Measurements from ENCODE around the gene CDK18. TPM values are rescaled to one million over a fixed set of nuclear protein-coding genes. Genes with fewer than 3 reads are reported as not detected.

The CDK18 gene
- total RNA-seq, 2 experiments from 2014 or later = 7.4 to 9.9 TPM

- ATAC-seq (ENCODE audit: low read depth) (no peak), DNase-seq (no peak)
- POLR2A ChIA-PET = no interaction called here
- peaks cover 43% of the 10 kb centered on the region for H3K27me3 Mint-ChIP-seq
- H3K9me3 Mint-ChIP-seq = no peaks in the 10 kb centered on the region
- H3K36me3 Mint-ChIP-seq = no peaks in the 10 kb centered on the region
- H3K4me1 Mint-ChIP-seq = peaks cover 8% of the 10 kb centered on the region
- no peak overlapping the region for H3K4me3 Mint-ChIP-seq
- no peak overlapping the region for H3K27ac Mint-ChIP-seq
These were observed 43.7 kb downstream of the CDK18 start for GRCh38 chr1:205547936-205548827.

GRCh38 chr1:205554026-205554811, 49.8 kb downstream of the CDK18 start:
- H3K9me3 Mint-ChIP-seq = peaks cover 6% of the 10 kb centered on the region
- ATAC-seq (ENCODE audit: low read depth) (no peak), DNase-seq (no peak)
- H3K4me1 Mint-ChIP-seq = no peaks in the 10 kb centered on the region
- H3K4me3 Mint-ChIP-seq = no peak overlapping the region
- no peak overlapping the region for H3K27ac Mint-ChIP-seq
- POLR2A ChIA-PET = no interaction called here
- H3K36me3 Mint-ChIP-seq = no peaks in the 10 kb centered on the region
- peaks cover 29% of the 10 kb centered on the region for H3K27me3 Mint-ChIP-seq

GRCh38 chr1:205561501-205562203, 57.2 kb downstream of the CDK18 start:
- DNase-seq = no peak
- POLR2A ChIA-PET = no interaction called here
- no peak overlapping the region for H3K27ac Mint-ChIP-seq
- H3K9me3 Mint-ChIP-seq = no peaks in the 10 kb centered on the region
- H3K36me3 Mint-ChIP-seq = no peaks in the 10 kb centered on the region
- no peak for ATAC-seq (ENCODE audit: low read depth)
- no peak overlapping the region for H3K4me3 Mint-ChIP-seq
- H3K4me1 Mint-ChIP-seq = no peaks in the 10 kb centered on the region
- H3K27me3 Mint-ChIP-seq = peaks cover 63% of the 10 kb centered on the region

GRCh38 chr1:205563927-205564441, 59.5 kb downstream of the CDK18 start:
- Mint-ChIP-seq H3K4me1 (peaks cover 2% of the 10 kb centered on the region), H3K27ac (no peak overlapping the region)

DNA sequence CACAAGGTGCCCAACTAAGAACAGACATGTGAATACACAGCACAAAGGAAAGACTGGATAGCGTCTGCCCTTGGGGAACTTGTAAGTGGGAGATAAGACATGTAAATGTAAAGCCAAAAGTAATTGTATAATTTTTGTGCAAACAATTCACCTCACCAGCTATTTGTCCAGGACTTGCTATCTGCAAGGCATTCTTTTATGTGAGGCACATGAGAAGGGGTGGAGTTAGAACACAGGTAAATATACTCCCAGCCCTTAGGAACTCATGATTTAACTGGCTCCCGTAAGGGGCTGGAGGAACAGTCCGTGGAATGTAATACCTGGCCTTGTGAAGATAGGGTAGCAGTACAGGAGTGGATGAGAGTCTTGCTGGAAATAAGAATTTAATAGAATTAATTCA, 61.3 kb downstream of the CDK18 start:
- H3K4me1 Mint-ChIP-seq = peaks cover 2% of the 10 kb centered on the region
- DNase-seq (no peak), ATAC-seq (ENCODE audit: low read depth) (no peak)
- peaks cover 66% of the 10 kb centered on the region for H3K27me3 Mint-ChIP-seq
- POLR2A ChIA-PET = no interaction called here
- no peaks in the 10 kb centered on the region for H3K36me3 Mint-ChIP-seq
- H3K9me3 Mint-ChIP-seq = no peaks in the 10 kb centered on the region
- no peak overlapping the region for H3K4me3 Mint-ChIP-seq
- H3K27ac Mint-ChIP-seq = no peak overlapping the region

More at GRCh38 chr1:205563927-205564441, 59.5 kb downstream of the CDK18 start:
- no peak for ATAC-seq (ENCODE audit: low read depth)
- Mint-ChIP-seq H3K9me3 (no peaks in the 10 kb centered on the region), H3K27me3 (peaks cover 68% of the 10 kb centered on the region), H3K4me3 (no peak overlapping the region), H3K36me3 (no peaks in the 10 kb centered on the region)
- POLR2A ChIA-PET = no interaction called here
- no peak for DNase-seq

- H3K27me3 Mint-ChIP-seq = peaks cover 66% of the 10 kb centered on the region
- POLR2A ChIA-PET = no interaction called here
- H3K4me1 Mint-ChIP-seq = peaks cover 2% of the 10 kb centered on the region
- DNase-seq (no peak), ATAC-seq (ENCODE audit: low read depth) (no peak)
- no peak overlapping the region for H3K27ac Mint-ChIP-seq
- no peak overlapping the region for H3K4me3 Mint-ChIP-seq
- H3K9me3 Mint-ChIP-seq = no peaks in the 10 kb centered on the region
- H3K36me3 Mint-ChIP-seq = no peaks in the 10 kb centered on the region
These were observed 63.2 kb downstream of the CDK18 start for GRCh38 chr1:205567716-205568115.

DNA sequence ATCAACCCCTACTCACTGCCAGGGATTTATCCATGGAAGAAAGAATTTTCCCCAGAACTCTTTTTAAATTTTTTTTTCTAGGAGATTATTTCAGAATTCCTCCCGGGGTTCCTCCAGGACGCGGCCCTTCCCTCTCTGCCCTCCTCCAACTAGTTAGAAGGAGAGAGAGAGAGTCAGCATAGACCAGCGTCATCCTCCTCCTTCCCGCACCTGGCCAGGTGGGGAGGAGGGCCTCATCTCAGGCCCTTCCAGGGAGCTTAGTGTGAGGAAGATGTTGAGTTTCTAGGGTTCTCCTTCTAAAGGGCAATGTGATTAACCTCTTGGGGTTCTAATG, 63.6 kb downstream of the CDK18 start:
- H3K9me3 Mint-ChIP-seq = no peaks in the 10 kb centered on the region
- DNase-seq (no peak), ATAC-seq (ENCODE audit: low read depth) (no peak)
- peaks cover 66% of the 10 kb centered on the region for H3K27me3 Mint-ChIP-seq
- H3K27ac Mint-ChIP-seq = no peak overlapping the region
- POLR2A ChIA-PET = no interaction called here
- H3K4me3 Mint-ChIP-seq = peak overlapping the region; percentile 30
- H3K4me1 Mint-ChIP-seq = peaks cover 2% of the 10 kb centered on the region
- H3K36me3 Mint-ChIP-seq = no peaks in the 10 kb centered on the region

- peaks cover 68% of the 10 kb centered on the region for H3K27me3 Mint-ChIP-seq
- H3K36me3 Mint-ChIP-seq = no peaks in the 10 kb centered on the region
- H3K4me1 Mint-ChIP-seq = peaks cover 2% of the 10 kb centered on the region
These were observed 64.2 kb downstream of the CDK18 start for GRCh38 chr1:205568469-205569361.

GRCh38 chr1:205569411-205570172, 65.1 kb downstream of the CDK18 start:
- H3K4me3 Mint-ChIP-seq = no peak overlapping the region
- POLR2A ChIA-PET = no interaction called here
- ATAC-seq (ENCODE audit: low read depth) = no peak

More at GRCh38 chr1:205568469-205569361, 64.2 kb downstream of the CDK18 start:
- Mint-ChIP-seq H3K27ac (no peak overlapping the region), H3K4me3 (peak overlapping the region; percentile 55), H3K9me3 (no peaks in the 10 kb centered on the region)
- peak; percentile 53 for ATAC-seq (ENCODE audit: low read depth)
- no peak for DNase-seq
- POLR2A ChIA-PET = no interaction called here

GRCh38 chr1:205570173-205570501, 65.7 kb downstream of the CDK18 start:
- POLR2A ChIA-PET = no interaction called here
- Mint-ChIP-seq H3K27me3 (peaks cover 68% of the 10 kb centered on the region), H3K27ac (no peak overlapping the region), H3K36me3 (no peaks in the 10 kb centered on the region), H3K4me1 (peaks cover 2% of the 10 kb centered on the region), H3K9me3 (no peaks in the 10 kb centered on the region), H3K4me3 (no peak overlapping the region)
- DNase-seq (no peak), ATAC-seq (ENCODE audit: low read depth) (no peak)

More at GRCh38 chr1:205569411-205570172, 65.1 kb downstream of the CDK18 start:
- Mint-ChIP-seq H3K27me3 (peaks cover 69% of the 10 kb centered on the region), H3K36me3 (no peaks in the 10 kb centered on the region), H3K4me1 (peaks cover 2% of the 10 kb centered on the region), H3K9me3 (no peaks in the 10 kb centered on the region), H3K27ac (no peak overlapping the region)
- no peak for DNase-seq

GRCh38 chr1:205570796-205571537, 66.5 kb downstream of the CDK18 start:
- Mint-ChIP-seq H3K4me1 (peaks cover 2% of the 10 kb centered on the region), H3K9me3 (no peaks in the 10 kb centered on the region), H3K27me3 (peaks cover 61% of the 10 kb centered on the region), H3K27ac (no peak overlapping the region), H3K36me3 (no peaks in the 10 kb centered on the region), H3K4me3 (no peak overlapping the region)
- DNase-seq (no peak), ATAC-seq (ENCODE audit: low read depth) (no peak)
- POLR2A ChIA-PET = no interaction called here

GRCh38 chr1:205571747-205572146, 67.3 kb downstream of the CDK18 start:
- H3K27ac Mint-ChIP-seq = no peak overlapping the region
- no peaks in the 10 kb centered on the region for H3K9me3 Mint-ChIP-seq
- H3K36me3 Mint-ChIP-seq = no peaks in the 10 kb centered on the region
- no peak for ATAC-seq (ENCODE audit: low read depth)
- peaks cover 2% of the 10 kb centered on the region for H3K4me1 Mint-ChIP-seq
- no peak for DNase-seq
- H3K4me3 Mint-ChIP-seq = no peak overlapping the region
- POLR2A ChIA-PET = no interaction called here
- H3K27me3 Mint-ChIP-seq = peaks cover 54% of the 10 kb centered on the region
